OCI-LY3 (cell line): ENCODE data around the gene CDON.

Source experiments
- EZH2phosphoT487 ChIP-seq: fragments of 200-600 bp; shearing (Covaris generic); IDR thresholded peaks from 2 replicates; pipeline ENCODE4 v1.6.1; 2018; ENCODE audit warnings: antibody characterized with exemption, mixed run types, low read depth
- TF ChIP-seq, protein P1 (sequence below): fragments of 200-600, 300-600 bp; sonication (generic); IDR thresholded peaks from 2 replicates; pipeline ENCODE4 v1.5.1; 2014; ENCODE audit warnings: antibody characterized with exemption, low read length, low read depth

DNA sequence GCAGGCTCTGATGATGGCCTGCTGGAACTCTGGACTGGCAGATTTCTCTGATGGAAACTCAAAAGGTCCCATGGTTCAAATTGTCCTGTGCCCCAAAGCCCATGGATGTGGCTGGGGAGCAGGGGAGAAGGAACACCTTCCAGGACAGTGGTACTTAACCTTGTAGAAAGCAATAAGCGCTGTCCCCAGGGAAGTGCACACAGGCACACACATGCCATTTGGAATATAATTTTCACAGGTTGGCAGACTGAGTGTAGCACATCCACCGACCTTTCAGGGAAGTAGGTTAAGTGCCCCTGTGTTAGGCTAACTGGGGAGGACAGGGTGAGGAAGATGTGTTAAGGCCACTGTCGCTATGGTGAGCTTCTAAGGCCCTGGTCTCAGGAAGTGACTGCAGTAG is 140.5 kb downstream of the CDON start:
- TF ChIP-seq, protein P1, sequence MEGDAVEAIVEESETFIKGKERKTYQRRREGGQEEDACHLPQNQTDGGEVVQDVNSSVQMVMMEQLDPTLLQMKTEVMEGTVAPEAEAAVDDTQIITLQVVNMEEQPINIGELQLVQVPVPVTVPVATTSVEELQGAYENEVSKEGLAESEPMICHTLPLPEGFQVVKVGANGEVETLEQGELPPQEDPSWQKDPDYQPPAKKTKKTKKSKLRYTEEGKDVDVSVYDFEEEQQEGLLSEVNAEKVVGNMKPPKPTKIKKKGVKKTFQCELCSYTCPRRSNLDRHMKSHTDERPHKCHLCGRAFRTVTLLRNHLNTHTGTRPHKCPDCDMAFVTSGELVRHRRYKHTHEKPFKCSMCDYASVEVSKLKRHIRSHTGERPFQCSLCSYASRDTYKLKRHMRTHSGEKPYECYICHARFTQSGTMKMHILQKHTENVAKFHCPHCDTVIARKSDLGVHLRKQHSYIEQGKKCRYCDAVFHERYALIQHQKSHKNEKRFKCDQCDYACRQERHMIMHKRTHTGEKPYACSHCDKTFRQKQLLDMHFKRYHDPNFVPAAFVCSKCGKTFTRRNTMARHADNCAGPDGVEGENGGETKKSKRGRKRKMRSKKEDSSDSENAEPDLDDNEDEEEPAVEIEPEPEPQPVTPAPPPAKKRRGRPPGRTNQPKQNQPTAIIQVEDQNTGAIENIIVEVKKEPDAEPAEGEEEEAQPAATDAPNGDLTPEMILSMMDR = no peak
- no peak for TF ChIP-seq EZH2phosphoT487
